Dedifferentiated amniotic fluid mesenchymal stem cell (primary cell): Measurements from ENCODE around the gene COX14.
"Not testable (repeated sequence)": the region's sequence is repeated elsewhere in the genome, so short reads cannot be mapped to it uniquely, and the experiment has no call there.

Experiments
- DNase-seq: peaks from one replicate; pipeline ENCODE4 v3.0.0-alpha.2; 2016; ENCODE audit errors: extremely low spot score

COX14 gene

DNA sequence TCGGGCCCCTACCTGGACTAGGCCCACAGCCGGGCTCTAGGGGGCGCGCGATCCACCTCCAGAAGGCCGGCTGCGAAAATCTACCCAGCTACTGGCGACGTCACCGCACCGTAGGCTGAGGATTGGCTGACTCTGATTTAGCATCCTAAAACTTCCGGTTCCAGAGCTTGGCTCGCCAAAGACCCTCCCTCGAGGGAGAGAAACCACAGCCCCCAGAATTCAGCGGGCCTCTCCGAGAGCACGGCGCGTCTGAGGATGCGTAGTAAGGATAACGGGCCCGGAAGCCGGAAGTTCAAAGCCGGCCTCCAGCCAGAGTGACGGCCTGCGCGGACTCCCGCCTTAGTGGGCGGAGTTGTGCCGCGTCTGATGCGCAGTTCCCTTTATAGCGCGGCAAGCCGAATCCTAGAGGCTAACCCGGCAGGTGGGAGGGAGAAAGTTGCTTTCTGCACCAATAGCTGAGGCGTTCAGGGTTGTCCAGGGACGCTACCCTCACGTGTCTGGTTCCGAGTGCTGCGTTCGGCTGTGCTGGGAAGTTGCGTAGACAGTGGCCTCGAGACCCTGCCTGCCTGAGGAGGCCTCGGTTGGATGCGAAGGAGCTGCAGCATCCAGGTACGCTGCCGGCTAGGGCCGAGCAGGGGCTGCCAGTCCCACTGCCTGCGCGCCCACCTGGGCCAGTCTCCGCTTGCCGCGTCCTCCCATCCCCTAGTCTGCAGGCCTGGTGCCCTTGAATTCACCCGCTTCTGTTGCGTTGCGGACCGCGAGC lies at the start of gene COX14:
Gene COX14 (plus strand): TSS at position 544 of the 763 bp plus-strand sequence. CDS start 7,808 bp downstream, outside the sequence.
- peak; percentile 100 for DNase-seq

- DNase-seq, result no peak
These were observed 49.1 kb upstream of the COX14 start for GRCh38 chr12:50062728-50063460.

- DNase-seq, result no peak
These were observed 46.2 kb upstream of the COX14 start for GRCh38 chr12:50065726-50066310.

DNA sequence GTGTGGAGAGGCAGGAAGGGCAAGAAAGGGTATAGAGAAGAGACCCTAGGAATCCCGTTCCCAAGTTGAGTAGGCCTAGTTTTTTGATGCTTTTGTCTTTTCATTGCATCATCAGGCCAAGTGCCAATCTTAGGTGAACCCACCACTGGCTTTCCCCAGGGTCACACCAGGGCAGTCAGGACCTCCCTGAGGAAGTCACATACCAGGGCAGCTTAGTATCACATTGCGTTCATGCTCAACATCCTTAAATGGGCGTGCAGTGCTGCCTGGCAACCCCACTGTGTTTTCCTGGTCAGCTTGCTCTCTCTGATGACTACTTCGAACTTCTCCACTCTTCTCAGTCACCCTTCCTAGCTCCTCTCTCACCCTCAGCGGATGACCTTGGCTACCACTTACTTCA lies 45.6 kb upstream of the COX14 start:
- DNase-seq, result peak; percentile 81

- DNase-seq, result no peak
These were observed 43.0 kb upstream of the COX14 start for GRCh38 chr12:50069069-50069468.

- DNase-seq, result no peak
These were observed 42.5 kb upstream of the COX14 start for GRCh38 chr12:50069539-50069938.

GRCh38 chr12:50070314-50071060 lies 41.5 kb upstream of the COX14 start:
- DNase-seq, result peak; percentile 87

DNA sequence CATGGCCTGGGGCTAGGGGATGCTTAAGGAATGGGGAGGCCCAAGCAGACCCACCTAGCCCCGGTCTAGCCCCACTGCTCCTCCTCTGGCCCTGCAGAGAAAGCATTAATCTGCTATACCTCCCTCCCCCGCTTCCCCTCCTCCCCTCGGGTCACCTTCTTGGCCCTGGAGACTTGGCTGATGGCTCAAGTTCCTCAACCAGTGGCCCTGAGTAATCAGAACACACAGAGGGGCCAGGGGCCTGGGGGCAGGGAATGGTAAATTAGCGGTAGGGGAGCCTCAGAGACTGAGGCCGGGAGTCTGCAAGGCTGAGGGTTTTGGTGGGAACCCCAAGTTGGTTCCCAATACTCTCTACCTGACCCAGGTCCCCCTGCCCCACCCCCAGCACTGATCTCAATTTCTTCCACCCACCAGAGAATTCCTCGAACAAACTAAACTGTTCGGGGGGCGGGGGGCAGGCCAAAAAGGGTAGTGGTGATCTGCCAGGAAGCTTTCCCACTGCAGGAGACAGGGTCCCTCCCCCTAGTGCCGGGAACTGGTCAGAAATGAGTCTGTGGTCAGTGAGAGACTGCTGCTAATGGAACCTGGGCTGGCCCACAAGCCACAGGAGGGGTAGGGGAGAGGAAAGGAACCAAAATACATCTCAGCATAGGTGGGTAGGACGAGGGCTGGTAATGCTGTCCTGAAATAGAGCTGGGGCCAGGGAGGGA lies 39.7 kb upstream of the COX14 start:
- DNase-seq, result no peak

- DNase-seq, result no peak
These were observed 38.8 kb upstream of the COX14 start for GRCh38 chr12:50073206-50073605.

- no peak for DNase-seq
These were observed 38.3 kb upstream of the COX14 start for GRCh38 chr12:50073712-50074111.

- peak; percentile 81 for DNase-seq
These were observed 36.9 kb upstream of the COX14 start for GRCh38 chr12:50074936-50075807.

- no peak for DNase-seq
These were observed 36.2 kb upstream of the COX14 start for GRCh38 chr12:50075808-50076170.

DNA sequence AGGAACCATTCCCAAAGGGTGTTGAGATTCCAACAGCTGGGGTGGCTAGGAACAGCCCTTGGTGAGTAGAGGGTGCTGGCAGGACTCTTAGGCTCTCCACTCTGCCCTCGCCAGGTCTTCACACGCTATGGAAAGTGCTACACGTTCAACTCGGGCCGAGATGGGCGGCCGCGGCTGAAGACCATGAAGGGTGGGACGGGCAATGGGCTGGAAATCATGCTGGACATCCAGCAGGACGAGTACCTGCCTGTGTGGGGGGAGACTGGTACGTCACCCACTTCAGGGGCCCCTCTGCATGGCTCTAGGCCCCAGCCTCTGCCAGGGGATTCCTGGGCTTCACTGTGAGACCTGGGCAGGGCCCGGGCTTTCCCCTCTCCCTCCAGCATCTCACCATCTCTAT lies 34.9 kb upstream of the COX14 start:
- no peak for DNase-seq

DNA sequence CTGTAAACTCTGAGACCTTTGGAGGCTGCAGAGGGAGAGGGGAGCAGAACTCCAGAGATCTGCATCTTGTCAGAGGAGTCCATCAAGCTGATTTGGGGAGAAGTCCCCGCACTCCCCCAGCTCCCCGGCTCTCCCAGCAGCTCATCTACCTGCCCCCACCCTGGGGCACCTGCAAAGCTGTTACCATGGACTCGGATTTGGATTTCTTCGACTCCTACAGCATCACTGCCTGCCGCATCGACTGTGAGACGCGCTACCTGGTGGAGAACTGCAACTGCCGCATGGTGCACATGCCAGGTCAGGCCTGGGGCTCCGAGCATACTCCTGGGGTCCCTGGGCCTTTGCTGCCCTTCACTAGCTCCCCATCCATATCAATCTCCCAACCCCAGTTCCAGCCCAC lies 33.8 kb upstream of the COX14 start:
- DNase-seq, result no peak

DNA sequence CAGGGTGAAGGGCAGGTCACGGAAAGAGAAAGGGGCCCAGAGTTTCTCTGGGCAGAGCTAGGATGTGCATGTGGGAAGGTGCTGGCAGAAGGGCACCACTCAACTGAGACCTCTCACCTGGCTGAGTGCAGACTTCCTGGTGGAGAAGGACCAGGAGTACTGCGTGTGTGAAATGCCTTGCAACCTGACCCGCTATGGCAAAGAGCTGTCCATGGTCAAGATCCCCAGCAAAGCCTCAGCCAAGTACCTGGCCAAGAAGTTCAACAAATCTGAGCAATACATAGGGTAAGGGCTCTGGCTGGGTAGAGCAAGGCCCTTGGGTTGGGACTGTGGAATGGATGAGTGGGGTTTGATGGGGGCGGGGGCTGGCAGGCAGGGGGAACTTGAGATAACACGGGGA lies 32.3 kb upstream of the COX14 start:
- no peak for DNase-seq

- no peak for DNase-seq
These were observed 30.8 kb upstream of the COX14 start for GRCh38 chr12:50081096-50081808.

DNA sequence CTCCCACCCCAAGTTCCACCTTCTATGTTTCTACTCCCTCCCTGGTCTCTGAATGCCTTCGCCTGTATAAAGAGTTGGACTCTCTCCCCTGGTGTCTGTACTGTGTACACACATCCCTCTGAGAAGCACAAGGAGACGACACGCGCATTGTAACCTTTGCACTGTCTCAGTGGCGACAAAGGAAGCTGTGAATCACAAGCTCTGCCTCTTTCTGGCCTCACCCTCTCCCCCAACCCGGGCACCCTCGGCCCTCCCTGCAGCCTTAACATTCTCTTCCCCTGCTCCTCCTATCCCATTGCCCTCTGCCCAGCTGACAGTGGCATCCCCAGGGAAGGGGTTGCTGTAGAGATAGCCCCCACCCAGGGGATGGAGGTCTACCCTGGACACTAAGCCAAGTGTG lies 29.4 kb upstream of the COX14 start:
- DNase-seq, result no peak

DNA sequence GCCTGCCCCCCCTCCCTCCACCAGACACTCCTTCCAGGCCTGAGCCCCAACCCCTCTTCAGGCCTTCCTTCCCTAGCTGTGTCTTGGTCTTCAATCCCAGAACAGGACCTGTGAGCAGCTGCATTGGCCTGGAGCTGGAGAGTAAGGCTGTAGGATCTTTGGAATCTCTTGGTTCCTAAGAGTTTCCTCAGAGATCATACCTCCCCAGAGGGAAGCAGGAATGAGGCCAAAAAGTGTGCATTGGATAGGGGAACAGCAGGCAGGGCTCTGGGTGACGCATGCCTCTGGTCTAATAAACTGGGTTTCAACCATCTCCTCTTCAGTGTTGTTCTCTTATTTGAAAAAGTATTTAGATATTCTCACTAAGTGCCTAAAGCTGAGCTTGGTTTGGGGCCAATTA lies 28.7 kb upstream of the COX14 start:
- no peak for DNase-seq

- DNase-seq, result not testable (repeated sequence)
These were observed 27.6 kb upstream of the COX14 start for GRCh38 chr12:50084409-50084774.
